ENCODE results near the gene LCE2C. TPM values are rescaled to one million over a fixed set of nuclear protein-coding genes. Genes with fewer than 3 reads are reported as not detected.
"Not testable (repeated sequence)": the region's sequence is repeated elsewhere in the genome, so short reads cannot be mapped to it uniquely, and the experiment has no call there.

Gene LCE2C, protein sequence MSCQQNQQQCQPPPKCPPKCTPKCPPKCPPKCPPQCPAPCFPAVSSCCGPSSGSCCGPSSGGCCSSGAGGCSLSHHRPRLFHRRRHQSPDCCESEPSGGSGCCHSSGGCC
- polyA plus RNA-seq: not detected
- long read RNA-seq, donor 1: 0 reads
- long read RNA-seq, donor 2: 0 reads
- long read RNA-seq, donor 3: 0 reads
- long read RNA-seq, donor 4: 0 reads
- long read RNA-seq, donor 5: 0 reads
- long read RNA-seq, donor 6: 0 reads
- long read RNA-seq, donor 7: 0 reads
- long read RNA-seq, donor 8: 0 reads
- long read RNA-seq, donor 9: 0 reads
- long read RNA-seq, donor 10: 0 reads
- long read RNA-seq, donor 11: 0 reads

DNA sequence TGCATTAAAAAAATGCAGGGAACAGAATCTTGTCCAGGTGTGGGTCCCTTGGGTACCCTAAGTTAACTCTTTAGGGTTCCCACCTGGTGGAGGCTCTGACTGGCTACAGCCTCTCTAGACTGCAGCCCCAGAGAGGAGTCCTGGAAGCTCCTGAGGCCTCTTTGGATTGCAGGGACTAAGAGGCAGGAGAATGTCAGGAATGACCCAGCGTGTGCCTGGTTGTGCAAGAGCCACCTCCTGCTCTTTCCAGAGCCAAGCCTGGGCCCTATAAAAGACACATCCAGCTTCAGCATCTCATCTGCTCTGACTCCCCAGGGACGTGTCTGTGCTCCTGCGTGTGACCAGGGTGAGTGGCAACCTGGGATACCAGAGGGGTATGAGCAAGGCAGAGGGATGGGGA, at the start of gene LCE2C:
TSS of gene LCE2C (plus strand) at position 297 of the 400 bp plus-strand sequence. CDS start 737 bp downstream, outside the sequence.
- DNase-seq; H3K4me1 ChIP-seq (ENCODE audit: control insufficient read depth, insufficient read depth, low read length); H3K4me3 ChIP-seq (ENCODE audit: low read length); H3K9me3 ChIP-seq (ENCODE audit: control insufficient read depth, low read depth, low read length); H3K27me3 ChIP-seq (ENCODE audit: control insufficient read depth, insufficient read depth, low read length); H3K27ac ChIP-seq (ENCODE audit: low read length); H3K36me3 ChIP-seq (ENCODE audit: control insufficient read depth, insufficient read depth, low read length): not testable (repeated sequence)
- WGBS (ENCODE audit: insufficient coverage, low lambda C conversion rate): no CpG with 5 or more reads among the region's 3 CpGs

DNA sequence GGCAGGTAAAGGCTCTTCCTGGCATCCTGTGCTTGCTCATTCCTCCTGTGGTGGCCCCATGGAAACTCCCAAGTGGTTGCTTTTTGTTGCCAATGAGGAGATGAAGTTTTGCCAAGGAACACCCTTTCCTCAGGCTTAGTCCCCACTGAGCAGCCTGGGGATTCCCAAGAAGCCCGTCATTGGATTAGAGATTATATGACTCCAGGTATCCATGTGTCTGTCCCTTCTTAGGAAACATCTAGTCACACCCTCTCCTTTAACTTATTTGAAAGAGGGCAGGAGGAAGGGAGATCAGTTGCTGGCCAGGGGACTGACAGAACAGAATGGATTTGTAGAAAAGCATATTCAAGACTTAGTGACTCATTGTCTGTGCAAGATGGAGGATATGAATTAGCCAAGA, 48.3 kb upstream of the LCE2C start:
- no peaks in the 10 kb centered on the region for H3K9me3 ChIP-seq (ENCODE audit: control insufficient read depth, low read depth, low read length)
- DNase-seq: no peak
- H3K4me3 ChIP-seq (ENCODE audit: low read length): no peak overlapping the region
- H3K36me3 ChIP-seq (ENCODE audit: control insufficient read depth, insufficient read depth, low read length): no peaks in the 10 kb centered on the region
- H3K4me1 ChIP-seq (ENCODE audit: control insufficient read depth, insufficient read depth, low read length): no peaks in the 10 kb centered on the region
- H3K27ac ChIP-seq (ENCODE audit: low read length): no peak overlapping the region
- WGBS (ENCODE audit: insufficient coverage, low lambda C conversion rate): no CpG with 5 or more reads among the region's 1 CpG
- peaks cover 7% of the 10 kb centered on the region for H3K27me3 ChIP-seq (ENCODE audit: control insufficient read depth, insufficient read depth, low read length)

DNA sequence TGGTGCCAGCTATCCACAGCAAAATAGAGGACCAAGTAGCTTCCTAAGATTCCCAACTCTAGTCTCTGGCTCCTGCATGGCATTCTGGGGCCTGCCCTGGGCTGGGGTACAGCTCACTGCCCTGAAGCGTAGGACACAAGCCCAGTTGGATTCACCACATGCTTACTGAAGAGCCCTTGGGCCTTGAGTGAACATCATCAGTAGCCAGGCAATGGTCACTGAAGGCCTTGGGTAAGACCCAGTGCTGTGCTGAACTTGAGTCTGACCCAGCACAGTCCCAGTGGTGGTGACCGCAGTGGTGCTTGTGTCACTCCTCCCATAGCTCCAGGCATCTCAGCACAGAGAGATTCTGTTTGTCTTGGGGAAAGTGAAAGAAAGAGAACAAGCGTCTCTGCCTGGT, 44.5 kb upstream of the LCE2C start:
- Histone ChIP-seq H3K36me3 (ENCODE audit: control insufficient read depth, insufficient read depth, low read length) (no peaks in the 10 kb centered on the region), H3K27me3 (ENCODE audit: control insufficient read depth, insufficient read depth, low read length) (no peaks in the 10 kb centered on the region), H3K4me3 (ENCODE audit: low read length) (no peak overlapping the region), H3K9me3 (ENCODE audit: control insufficient read depth, low read depth, low read length) (no peaks in the 10 kb centered on the region), H3K27ac (ENCODE audit: low read length) (no peak overlapping the region), H3K4me1 (ENCODE audit: control insufficient read depth, insufficient read depth, low read length) (no peaks in the 10 kb centered on the region)
- no CpG with 5 or more reads among the region's 3 CpGs for WGBS (ENCODE audit: insufficient coverage, low lambda C conversion rate)
- no peak for DNase-seq

DNA sequence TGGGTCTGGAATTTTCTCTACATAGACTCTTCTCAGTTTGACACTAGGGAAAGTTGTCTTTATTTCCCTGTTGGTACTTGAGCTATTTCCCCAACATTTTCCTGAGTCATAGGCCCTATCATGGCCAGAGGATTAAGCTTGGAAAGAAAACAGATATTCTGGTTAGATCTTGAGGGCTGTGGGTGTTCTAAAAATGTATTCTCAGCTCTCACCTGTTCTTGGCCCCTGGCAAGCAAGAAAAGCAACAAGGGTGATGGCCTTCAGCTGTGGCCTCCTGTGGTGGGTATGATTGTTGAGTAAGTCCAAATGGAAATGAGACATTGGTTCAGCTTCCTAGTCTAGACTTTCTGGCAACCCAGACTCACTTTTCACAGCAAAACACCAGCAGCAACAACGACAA, 34.7 kb upstream of the LCE2C start:
- DNase-seq: no peak
- no CpG with 5 or more reads among the region's 1 CpG for WGBS (ENCODE audit: insufficient coverage, low lambda C conversion rate)
- H3K36me3 ChIP-seq (ENCODE audit: control insufficient read depth, insufficient read depth, low read length): no peaks in the 10 kb centered on the region

DNA sequence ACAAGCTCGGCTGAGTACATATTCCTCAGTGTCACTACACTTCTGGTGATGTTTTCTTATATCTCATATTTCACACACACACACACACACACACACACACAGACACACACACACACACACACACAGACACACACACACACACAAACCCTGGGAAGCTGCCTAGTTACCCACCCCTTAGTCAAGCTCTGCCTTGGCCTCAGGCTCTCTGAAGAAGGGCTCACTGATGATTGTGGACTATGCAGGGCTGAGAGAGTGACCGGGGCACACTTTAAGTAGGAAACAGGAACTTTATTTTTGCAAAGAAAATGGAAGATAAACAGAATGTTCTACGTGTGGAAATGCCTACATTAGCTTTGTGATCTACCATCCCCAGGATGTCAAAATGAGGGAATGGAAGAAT, 31.1 kb upstream of the LCE2C start:
- WGBS (ENCODE audit: insufficient coverage, low lambda C conversion rate): 80% methylated on average over 1 of the region's 3 CpGs

More for the DNA sequence above, 34.7 kb upstream of the LCE2C start:
- no peak overlapping the region for H3K4me3 ChIP-seq (ENCODE audit: low read length)
- no peak overlapping the region for H3K27ac ChIP-seq (ENCODE audit: low read length)
- H3K27me3 ChIP-seq (ENCODE audit: control insufficient read depth, insufficient read depth, low read length): no peaks in the 10 kb centered on the region
- H3K4me1 ChIP-seq (ENCODE audit: control insufficient read depth, insufficient read depth, low read length): no peaks in the 10 kb centered on the region
- no peaks in the 10 kb centered on the region for H3K9me3 ChIP-seq (ENCODE audit: control insufficient read depth, low read depth, low read length)

DNA sequence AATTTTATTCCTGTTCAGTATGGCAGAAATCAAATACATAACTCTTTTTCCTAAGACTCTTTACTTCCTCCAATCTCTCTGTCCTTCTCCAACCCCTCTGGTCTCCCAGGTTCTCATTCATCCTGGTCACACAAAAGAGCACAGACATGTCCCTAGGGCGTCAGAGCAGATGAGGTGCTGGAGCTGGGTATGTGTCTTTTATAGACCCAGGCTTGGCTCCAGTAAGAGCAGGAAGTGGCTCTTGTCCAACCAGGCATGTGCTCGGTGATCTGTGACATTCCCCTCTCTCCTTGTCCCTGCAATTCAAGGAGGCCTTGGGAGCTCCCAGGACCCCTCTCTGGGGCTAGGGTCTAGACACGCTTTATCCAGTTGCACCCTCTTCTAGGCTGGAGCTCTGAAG, 29.9 kb upstream of the LCE2C start:
- no peaks in the 10 kb centered on the region for H3K27me3 ChIP-seq (ENCODE audit: control insufficient read depth, insufficient read depth, low read length)
- no peak for DNase-seq
- no peaks in the 10 kb centered on the region for H3K4me1 ChIP-seq (ENCODE audit: control insufficient read depth, insufficient read depth, low read length)
- no peak overlapping the region for H3K4me3 ChIP-seq (ENCODE audit: low read length)
- H3K36me3 ChIP-seq (ENCODE audit: control insufficient read depth, insufficient read depth, low read length): no peaks in the 10 kb centered on the region
- H3K27ac ChIP-seq (ENCODE audit: low read length): no peak overlapping the region
- no peaks in the 10 kb centered on the region for H3K9me3 ChIP-seq (ENCODE audit: control insufficient read depth, low read depth, low read length)
- WGBS (ENCODE audit: insufficient coverage, low lambda C conversion rate): no CpG with 5 or more reads among the region's 3 CpGs

More for the DNA sequence above, 31.1 kb upstream of the LCE2C start:
- Histone ChIP-seq H3K27ac (ENCODE audit: low read length) (no peak overlapping the region), H3K36me3 (ENCODE audit: control insufficient read depth, insufficient read depth, low read length) (no peaks in the 10 kb centered on the region), H3K27me3 (ENCODE audit: control insufficient read depth, insufficient read depth, low read length) (no peaks in the 10 kb centered on the region), H3K4me1 (ENCODE audit: control insufficient read depth, insufficient read depth, low read length) (no peaks in the 10 kb centered on the region), H3K4me3 (ENCODE audit: low read length) (no peak overlapping the region), H3K9me3 (ENCODE audit: control insufficient read depth, low read depth, low read length) (no peaks in the 10 kb centered on the region)
- DNase-seq: no peak

DNA sequence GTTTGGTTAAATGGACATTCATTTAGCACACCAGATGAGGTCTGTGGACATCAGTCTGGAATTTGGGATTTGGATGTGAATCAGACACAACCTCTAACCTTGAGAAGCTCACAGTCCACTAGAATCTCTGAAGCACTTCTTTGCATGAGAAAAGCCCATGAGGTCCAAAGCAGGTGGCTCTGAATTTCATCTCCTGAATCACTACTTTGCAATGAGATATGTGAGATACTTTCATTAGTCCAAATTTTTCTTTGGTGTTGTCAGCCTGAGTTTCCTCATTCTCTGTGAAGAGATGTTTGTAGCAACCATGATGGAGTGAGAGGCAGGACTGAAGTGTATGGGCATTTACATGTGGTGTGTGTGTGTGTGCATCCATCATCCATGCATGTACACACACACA, 28.4 kb upstream of the LCE2C start:
- H3K9me3 ChIP-seq (ENCODE audit: control insufficient read depth, low read depth, low read length): no peaks in the 10 kb centered on the region
- no peaks in the 10 kb centered on the region for H3K36me3 ChIP-seq (ENCODE audit: control insufficient read depth, insufficient read depth, low read length)
- H3K27ac ChIP-seq (ENCODE audit: low read length): no peak overlapping the region
- H3K4me3 ChIP-seq (ENCODE audit: low read length): no peak overlapping the region
- no peaks in the 10 kb centered on the region for H3K27me3 ChIP-seq (ENCODE audit: control insufficient read depth, insufficient read depth, low read length)
- no peaks in the 10 kb centered on the region for H3K4me1 ChIP-seq (ENCODE audit: control insufficient read depth, insufficient read depth, low read length)
- DNase-seq: no peak

DNA sequence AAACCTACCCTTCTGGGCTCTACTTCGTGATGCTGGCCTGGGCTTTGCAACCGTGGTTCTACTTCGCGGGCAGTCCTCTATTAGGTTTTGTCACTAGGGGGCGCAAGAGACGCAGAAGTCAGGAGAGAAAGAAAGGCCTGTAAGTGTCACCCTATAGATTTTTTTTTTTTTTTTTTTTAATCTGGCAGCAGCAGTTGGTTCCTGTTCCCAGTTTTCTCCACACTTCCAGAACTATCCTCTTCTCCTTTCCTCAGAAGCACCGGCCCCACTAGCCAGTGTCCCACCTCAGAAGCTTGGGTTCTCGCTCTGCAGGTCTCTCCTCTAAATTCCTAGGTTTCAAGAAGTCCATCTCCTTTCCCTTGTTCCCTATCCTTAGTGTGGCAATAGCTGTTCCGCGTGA, 21.0 kb upstream of the LCE2C start:
- H3K4me3 ChIP-seq (ENCODE audit: low read length): no peak overlapping the region
- no peaks in the 10 kb centered on the region for H3K27me3 ChIP-seq (ENCODE audit: control insufficient read depth, insufficient read depth, low read length)
- 36% methylated on average over 8 of the region's 10 CpGs for WGBS (ENCODE audit: insufficient coverage, low lambda C conversion rate)
- DNase-seq: peak; percentile 37 to 42
- no peak overlapping the region for H3K27ac ChIP-seq (ENCODE audit: low read length)
- H3K36me3 ChIP-seq (ENCODE audit: control insufficient read depth, insufficient read depth, low read length): no peaks in the 10 kb centered on the region
- H3K4me1 ChIP-seq (ENCODE audit: control insufficient read depth, insufficient read depth, low read length): no peaks in the 10 kb centered on the region
- H3K9me3 ChIP-seq (ENCODE audit: control insufficient read depth, low read depth, low read length): no peaks in the 10 kb centered on the region

DNA sequence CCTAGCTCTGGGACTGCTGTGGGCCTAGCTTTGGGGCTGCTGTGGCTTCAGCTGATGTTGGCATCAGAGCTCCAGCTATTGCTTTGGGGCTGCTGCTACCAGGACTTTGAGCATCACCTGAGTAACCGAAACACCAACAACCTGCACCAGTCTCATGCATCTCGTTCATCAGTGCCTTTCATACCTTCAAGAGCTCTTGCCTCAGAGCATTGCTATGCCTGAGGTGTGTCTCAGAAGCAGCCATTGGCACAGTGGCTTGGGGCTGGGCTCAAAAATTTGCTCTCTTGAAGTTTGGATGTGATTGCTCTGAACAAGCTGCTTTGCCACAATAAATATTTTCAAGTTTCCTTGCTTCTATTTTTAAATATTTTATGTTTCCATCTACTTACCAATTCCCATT, 18.6 kb upstream of the LCE2C start:
- no peak overlapping the region for H3K4me3 ChIP-seq (ENCODE audit: low read length)
- H3K27me3 ChIP-seq (ENCODE audit: control insufficient read depth, insufficient read depth, low read length): peaks cover 3% of the 10 kb centered on the region
- no peaks in the 10 kb centered on the region for H3K36me3 ChIP-seq (ENCODE audit: control insufficient read depth, insufficient read depth, low read length)
- WGBS (ENCODE audit: insufficient coverage, low lambda C conversion rate): no CpG with 5 or more reads among the region's 2 CpGs
- no peaks in the 10 kb centered on the region for H3K4me1 ChIP-seq (ENCODE audit: control insufficient read depth, insufficient read depth, low read length)
- no peak for DNase-seq
- no peak overlapping the region for H3K27ac ChIP-seq (ENCODE audit: low read length)
- H3K9me3 ChIP-seq (ENCODE audit: control insufficient read depth, low read depth, low read length): no peaks in the 10 kb centered on the region

DNA sequence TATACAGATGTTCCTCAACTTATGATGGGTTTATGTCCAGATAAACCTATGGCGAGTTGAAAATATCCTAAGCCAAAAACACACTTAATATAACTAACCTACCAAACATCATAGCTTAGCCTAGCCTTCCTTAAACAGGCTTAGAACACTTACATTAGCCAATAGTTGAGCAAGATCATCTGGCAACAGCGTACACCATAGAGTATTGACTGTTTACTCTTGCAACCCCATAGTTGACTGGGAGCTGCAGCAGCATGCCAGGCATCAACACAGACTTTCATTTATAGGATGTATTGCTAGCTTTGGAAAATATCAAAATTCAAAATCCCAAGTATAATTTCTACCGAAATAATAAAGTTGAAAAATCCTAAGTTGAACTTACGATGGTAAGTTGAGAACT, 17.4 kb upstream of the LCE2C start:
- Histone ChIP-seq H3K36me3 (ENCODE audit: control insufficient read depth, insufficient read depth, low read length) (no peaks in the 10 kb centered on the region), H3K27me3 (ENCODE audit: control insufficient read depth, insufficient read depth, low read length) (peaks cover 3% of the 10 kb centered on the region), H3K9me3 (ENCODE audit: control insufficient read depth, low read depth, low read length) (no peaks in the 10 kb centered on the region), H3K4me1 (ENCODE audit: control insufficient read depth, insufficient read depth, low read length) (no peaks in the 10 kb centered on the region), H3K4me3 (ENCODE audit: low read length) (no peak overlapping the region), H3K27ac (ENCODE audit: low read length) (no peak overlapping the region)
- no peak for DNase-seq
- WGBS (ENCODE audit: insufficient coverage, low lambda C conversion rate): 100% methylated on average over 2 of the region's 4 CpGs

DNA sequence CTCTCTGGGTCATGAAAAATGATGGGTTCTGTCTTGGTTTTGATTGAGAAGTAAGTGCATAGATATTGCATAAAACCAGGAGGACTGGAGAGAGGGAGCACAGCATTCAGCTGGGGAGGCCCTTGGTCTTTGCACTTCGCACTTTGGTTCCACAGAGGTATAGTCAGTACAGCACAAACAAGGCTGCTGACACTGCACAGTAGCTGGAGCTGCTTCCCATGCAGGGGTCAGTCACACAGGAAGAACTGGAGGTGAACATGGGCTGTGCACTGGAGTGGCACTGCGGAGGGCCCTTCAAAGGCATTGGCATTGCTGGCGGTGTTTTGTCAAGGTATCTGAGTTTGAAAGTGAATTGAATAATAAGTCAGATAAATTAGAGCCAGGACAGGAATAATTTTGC, 16.4 kb upstream of the LCE2C start:
- no CpG with 5 or more reads among the region's 3 CpGs for WGBS (ENCODE audit: insufficient coverage, low lambda C conversion rate)
- peak; percentile 58 to 63 for DNase-seq

More for the DNA sequence above, 16.4 kb upstream of the LCE2C start:
- Histone ChIP-seq H3K27ac (ENCODE audit: low read length) (no peak overlapping the region), H3K4me3 (ENCODE audit: low read length) (no peak overlapping the region), H3K27me3 (ENCODE audit: control insufficient read depth, insufficient read depth, low read length) (peaks cover 6% of the 10 kb centered on the region), H3K36me3 (ENCODE audit: control insufficient read depth, insufficient read depth, low read length) (no peaks in the 10 kb centered on the region), H3K4me1 (ENCODE audit: control insufficient read depth, insufficient read depth, low read length) (no peaks in the 10 kb centered on the region), H3K9me3 (ENCODE audit: control insufficient read depth, low read depth, low read length) (no peaks in the 10 kb centered on the region)

Measured in large intestine (tissue), 12 donors.